Osteocyte (in vitro differentiated cells): ENCODE data around the gene ZNF33A. TPM values are rescaled to one million over a fixed set of nuclear protein-coding genes. Genes with fewer than 3 reads are reported as not detected.
"Not testable (repeated sequence)": the region's sequence is repeated elsewhere in the genome, so short reads cannot be mapped to it uniquely, and the experiment has no call there.

Source experiments
- DNase-seq: peaks from one replicate; pipeline ENCODE4 v3.0.0; 2021; ENCODE audit warnings: mixed read lengths; ENCODE audit not compliant: unreplicated experiment; ENCODE audit errors: extremely low spot score
- H3K27ac Mint-ChIP-seq: one replicate; pipeline ENCODE4 v1.8.0; 2021; ENCODE audit warnings: mild to moderate bottlenecking, mixed read lengths; ENCODE audit not compliant: unreplicated experiment
- H3K27me3 Mint-ChIP-seq: one replicate; pipeline ENCODE4 v1.8.0; 2021; ENCODE audit warnings: mixed read lengths; ENCODE audit not compliant: unreplicated experiment
- H3K36me3 Mint-ChIP-seq: one replicate; pipeline ENCODE4 v1.8.0; 2021; ENCODE audit warnings: mixed read lengths; ENCODE audit not compliant: unreplicated experiment
- H3K4me1 Mint-ChIP-seq: one replicate; pipeline ENCODE4 v1.8.0; 2021; ENCODE audit warnings: mixed read lengths; ENCODE audit not compliant: unreplicated experiment
- H3K4me3 Mint-ChIP-seq: one replicate; pipeline ENCODE4 v1.8.0; 2021; ENCODE audit warnings: mild to moderate bottlenecking, moderate library complexity, mixed read lengths; ENCODE audit not compliant: unreplicated experiment
- H3K9me3 Mint-ChIP-seq: one replicate; pipeline ENCODE4 v1.8.0; 2021; ENCODE audit warnings: mixed read lengths; ENCODE audit not compliant: unreplicated experiment
- total RNA-seq: library from RNA; stranded (reverse); gene quantifications from 2 replicates; pipeline ENCODE4 v1.2.1, GENCODE V29; 2021
- TF ChIP-seq, protein P1 (sequence below): fragments of 200-600 bp; sonication (generic); IDR thresholded peaks from 2 replicates; pipeline ENCODE4 v1.5.0; 2021; ENCODE audit warnings: antibody characterized with exemption, mild to moderate bottlenecking, moderate library complexity

ZNF33A gene
- total RNA-seq, 1 donor from 2014 or later: 21.3 TPM

DNA sequence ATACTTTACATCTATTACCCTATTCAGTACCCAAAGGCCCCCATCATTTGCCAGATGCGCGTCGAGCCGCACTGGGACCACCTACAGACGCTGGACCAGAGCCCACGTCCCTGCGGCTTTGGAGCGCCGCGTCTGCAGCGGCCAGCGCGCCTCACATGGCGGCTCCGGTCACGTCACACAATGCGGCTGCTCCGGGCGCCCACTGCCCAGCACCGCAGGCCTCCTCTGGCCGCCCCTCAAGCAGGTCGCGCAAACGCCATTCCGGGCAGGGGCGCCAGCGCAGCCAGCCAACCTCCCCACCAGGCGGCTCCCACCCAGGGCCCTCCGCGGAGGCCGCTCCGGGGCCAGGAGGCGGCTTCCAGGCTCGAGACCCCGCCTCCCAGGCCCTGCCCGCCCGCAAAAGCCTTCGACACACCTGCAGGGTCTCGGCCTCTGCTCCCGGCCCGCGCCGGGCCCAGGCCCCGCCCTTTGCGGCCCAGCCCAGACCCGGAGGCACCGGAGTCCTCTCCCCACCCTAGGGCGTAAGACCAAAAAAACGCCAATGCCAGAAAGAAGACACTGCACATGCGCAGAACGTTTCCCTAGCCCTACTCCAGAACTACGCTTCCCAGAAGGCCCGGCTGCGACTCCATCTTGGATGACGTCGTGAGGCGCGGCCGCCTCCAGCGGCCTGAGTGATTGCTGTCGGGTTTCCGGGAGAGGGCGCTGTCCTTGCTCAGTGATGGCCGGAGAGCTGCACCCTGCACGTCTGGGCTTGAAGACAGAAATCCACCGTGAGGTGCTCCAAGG lies 34.2 kb upstream of the ZNF33A start, which contains the start of gene ZNF25:
Gene ZNF25, minus strand, starts transcription at position 557 of the 789 bp plus-strand sequence. CDS start 4,925 bp downstream, outside the sequence.
- H3K4me1 Mint-ChIP-seq: peaks cover 18% of the 10 kb centered on the region

DNA sequence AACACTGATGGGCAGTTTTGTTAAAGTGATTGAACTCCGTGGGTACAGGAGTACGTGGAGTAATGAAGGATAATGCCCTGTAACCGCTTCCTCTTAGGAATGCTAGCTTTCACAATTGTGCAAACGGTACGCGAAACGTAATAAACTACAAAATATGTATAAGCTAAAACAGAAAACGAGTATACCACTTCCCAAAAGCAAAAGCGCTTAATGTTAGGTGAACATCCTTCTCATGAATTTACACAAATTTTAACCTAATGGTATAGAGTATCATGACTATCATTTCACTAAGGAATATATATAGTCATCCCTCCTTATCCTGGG lies 33.6 kb upstream of the ZNF33A start:
- peaks cover 6% of the 10 kb centered on the region for H3K36me3 Mint-ChIP-seq
- no peak for DNase-seq
- peak overlapping the region; percentile 85 for H3K4me3 Mint-ChIP-seq
- H3K4me1 Mint-ChIP-seq: peaks cover 18% of the 10 kb centered on the region
- TF ChIP-seq, protein P1, sequence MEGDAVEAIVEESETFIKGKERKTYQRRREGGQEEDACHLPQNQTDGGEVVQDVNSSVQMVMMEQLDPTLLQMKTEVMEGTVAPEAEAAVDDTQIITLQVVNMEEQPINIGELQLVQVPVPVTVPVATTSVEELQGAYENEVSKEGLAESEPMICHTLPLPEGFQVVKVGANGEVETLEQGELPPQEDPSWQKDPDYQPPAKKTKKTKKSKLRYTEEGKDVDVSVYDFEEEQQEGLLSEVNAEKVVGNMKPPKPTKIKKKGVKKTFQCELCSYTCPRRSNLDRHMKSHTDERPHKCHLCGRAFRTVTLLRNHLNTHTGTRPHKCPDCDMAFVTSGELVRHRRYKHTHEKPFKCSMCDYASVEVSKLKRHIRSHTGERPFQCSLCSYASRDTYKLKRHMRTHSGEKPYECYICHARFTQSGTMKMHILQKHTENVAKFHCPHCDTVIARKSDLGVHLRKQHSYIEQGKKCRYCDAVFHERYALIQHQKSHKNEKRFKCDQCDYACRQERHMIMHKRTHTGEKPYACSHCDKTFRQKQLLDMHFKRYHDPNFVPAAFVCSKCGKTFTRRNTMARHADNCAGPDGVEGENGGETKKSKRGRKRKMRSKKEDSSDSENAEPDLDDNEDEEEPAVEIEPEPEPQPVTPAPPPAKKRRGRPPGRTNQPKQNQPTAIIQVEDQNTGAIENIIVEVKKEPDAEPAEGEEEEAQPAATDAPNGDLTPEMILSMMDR: no peak
- H3K27ac Mint-ChIP-seq: peak overlapping the region; percentile 86
- peaks cover 8% of the 10 kb centered on the region for H3K9me3 Mint-ChIP-seq
- H3K27me3 Mint-ChIP-seq: peaks cover 3% of the 10 kb centered on the region

More for the DNA sequence above, 34.2 kb upstream of the ZNF33A start, which contains the start of gene ZNF25:
- H3K27me3 Mint-ChIP-seq: peaks cover 3% of the 10 kb centered on the region
- DNase-seq: peak; percentile 98
- H3K4me3 Mint-ChIP-seq: peak within 1 kb of the TSS; percentile 85
- TF ChIP-seq, protein P1: peak; percentile 88
- peaks cover 8% of the 10 kb centered on the region for H3K9me3 Mint-ChIP-seq
- H3K27ac Mint-ChIP-seq: peak within 1 kb of the TSS; percentile 86
- H3K36me3 Mint-ChIP-seq: peaks cover 8% of the 10 kb centered on the region

DNA sequence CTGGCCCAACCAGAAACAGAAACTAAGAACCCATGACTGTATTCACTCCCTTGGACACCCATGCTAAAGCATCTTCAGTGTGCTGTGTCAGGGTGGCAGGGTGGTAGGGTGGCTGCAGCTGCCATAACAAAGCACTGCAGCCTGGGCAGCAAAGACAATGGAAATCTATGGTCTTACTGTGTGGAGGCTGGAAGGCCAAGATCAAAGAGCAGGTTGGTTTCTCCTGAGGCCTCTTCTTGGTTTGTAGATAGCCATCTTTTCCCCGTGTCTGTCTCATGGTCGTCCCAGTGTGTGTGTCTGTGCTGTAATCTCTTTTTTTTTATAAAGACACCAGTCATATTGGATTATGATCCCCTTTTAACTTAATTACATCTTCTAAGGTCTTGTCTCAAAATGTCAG lies 18.8 kb upstream of the ZNF33A start:
- Mint-ChIP-seq H3K36me3 (no peaks in the 10 kb centered on the region), H3K9me3 (peaks cover 6% of the 10 kb centered on the region), H3K27me3 (no peaks in the 10 kb centered on the region), H3K4me1 (no peaks in the 10 kb centered on the region), H3K4me3 (no peak overlapping the region), H3K27ac (no peak overlapping the region)
- no peak for DNase-seq
- TF ChIP-seq, protein P1: no peak

DNA sequence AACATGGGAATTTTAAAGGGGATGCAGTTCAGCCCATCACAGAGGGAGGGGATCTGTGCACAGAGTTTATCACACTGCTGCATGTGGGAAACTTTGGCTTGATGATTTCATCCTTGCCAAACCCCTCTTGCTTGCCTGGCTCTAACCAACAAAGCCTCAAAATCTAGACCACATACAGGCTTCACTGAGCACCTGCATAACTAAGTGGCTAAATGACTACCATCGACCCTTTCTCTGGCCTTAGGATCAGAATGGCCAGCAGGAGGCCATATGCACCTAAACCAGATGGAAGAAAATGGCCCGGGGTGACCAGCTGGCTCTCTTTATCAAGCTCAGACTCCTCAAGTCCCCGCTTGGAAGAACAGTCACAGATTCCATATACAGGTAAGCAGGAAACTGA lies 18.4 kb upstream of the ZNF33A start:
- no peak overlapping the region for H3K4me3 Mint-ChIP-seq
- no peaks in the 10 kb centered on the region for H3K36me3 Mint-ChIP-seq
- H3K27me3 Mint-ChIP-seq: no peaks in the 10 kb centered on the region
- TF ChIP-seq, protein P1: no peak
- H3K9me3 Mint-ChIP-seq: peaks cover 6% of the 10 kb centered on the region
- no peaks in the 10 kb centered on the region for H3K4me1 Mint-ChIP-seq
- H3K27ac Mint-ChIP-seq: no peak overlapping the region
- DNase-seq: no peak

DNA sequence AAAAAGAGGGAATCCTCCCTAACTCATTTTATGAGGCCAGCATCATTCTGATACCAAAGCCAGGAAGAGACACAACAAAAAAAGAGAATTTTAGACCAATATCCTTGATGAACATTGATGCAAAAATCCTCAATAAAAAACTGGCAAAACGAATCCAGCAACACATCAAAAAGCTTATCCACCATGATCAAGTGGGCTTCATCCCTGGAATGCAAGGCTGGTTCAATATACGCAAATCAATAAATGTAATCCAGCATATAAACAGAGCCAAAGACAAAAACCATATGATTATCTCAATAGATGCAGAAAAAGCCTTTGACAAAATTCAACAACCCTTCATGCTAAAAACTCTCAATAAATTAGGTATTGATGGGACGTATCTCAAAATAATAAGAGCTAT lies 11.6 kb upstream of the ZNF33A start:
- not testable (repeated sequence) for H3K27me3 Mint-ChIP-seq, H3K4me1 Mint-ChIP-seq, H3K9me3 Mint-ChIP-seq, DNase-seq, H3K27ac Mint-ChIP-seq, H3K4me3 Mint-ChIP-seq, H3K36me3 Mint-ChIP-seq

DNA sequence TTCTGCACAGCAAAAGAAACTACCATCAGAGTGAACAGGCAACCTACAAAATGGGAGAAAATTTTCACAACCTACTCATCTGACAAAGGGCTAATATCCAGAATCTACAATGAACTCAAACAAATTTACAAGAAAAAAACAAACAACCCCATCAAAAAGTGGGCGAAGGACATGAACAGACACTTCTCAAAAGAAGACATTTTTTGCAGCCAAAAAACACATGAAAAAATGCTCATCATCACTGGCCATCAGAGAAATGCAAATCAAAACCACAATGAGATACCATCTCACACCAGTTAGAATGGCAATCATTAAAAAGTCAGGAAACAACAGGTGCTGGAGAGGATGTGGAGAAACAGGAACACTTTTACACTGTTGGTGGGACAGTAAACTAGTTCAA lies 10.0 kb upstream of the ZNF33A start:
- not testable (repeated sequence) for H3K4me1 Mint-ChIP-seq, DNase-seq, H3K4me3 Mint-ChIP-seq, H3K9me3 Mint-ChIP-seq, H3K27ac Mint-ChIP-seq, H3K27me3 Mint-ChIP-seq, H3K36me3 Mint-ChIP-seq
